Endothelial cell of umbilical vein (primary cell): ENCODE data around the gene MYH9. TPM values are rescaled to one million over a fixed set of nuclear protein-coding genes. Genes with fewer than 3 reads are reported as not detected.

Source experiments
- BruUV-seq: library from RNA; stranded (reverse); fragments of 400-500 nt; replicated peaks from 2 replicates; lab custom pipeline; 2021; lab: Mats Ljungman, UMichigan
- CTCF ChIA-PET: fragments of 300-600, 350-600 bp; sonication (Branson Sonifier 250); formaldehyde crosslinking; loops from one replicate; lab custom pipeline; 2021; ENCODE audit warnings: antibody characterized with exemption, inconsistent platforms; lab: Charles Lee
- POLR2A ChIA-PET: fragments of 300-600, 350-600 bp; sonication (Branson Sonifier 250); formaldehyde crosslinking; loops from one replicate; lab custom pipeline; 2021; ENCODE audit warnings: antibody characterized with exemption, inconsistent platforms; lab: Charles Lee
- DNase-seq: peaks from one replicate; pipeline ENCODE4 v3.0.0-alpha.2; 2011; ENCODE audit warnings: low read depth, low spot score
- FAIRE-seq: peaks from 2 replicates; lab custom pipeline; 2011; peaks lifted over from hg19 to GRCh38; lab: Jason Lieb, UNC
- H2AFZ ChIP-seq: 2 replicates; pipeline ENCODE4 v1.6.0; 2012; ENCODE audit warnings: low read depth, low read length, control low read depth, inconsistent platforms
- H3K27ac ChIP-seq: 2 replicates; pipeline ENCODE4 v1.5.1; 2011; ENCODE audit warnings: low read depth, mild to moderate bottlenecking, control low read depth, low read length, moderate library complexity; ENCODE audit not compliant: insufficient read depth
- H3K27me3 ChIP-seq, 2 experiments: 2 replicates each; pipeline versions ENCODE4 v1.6.0 to v1.6.1; 2011; ENCODE audit warnings: low read length in 2 of 2, mixed read lengths in 1 of 2; ENCODE audit not compliant: control insufficient read depth in 2 of 2, insufficient read depth in 2 of 2
- H3K36me3 ChIP-seq, 2 experiments: 2 replicates in 1 of 2; 3 replicates in 1 of 2; pipeline ENCODE4 v1.5.1; 2011; ENCODE audit warnings: low read length in 2 of 2, mild to moderate bottlenecking in 1 of 2, moderate library complexity in 1 of 2; ENCODE audit not compliant: control insufficient read depth in 2 of 2, insufficient read depth in 2 of 2; ENCODE audit errors: extremely low read depth in 1 of 2
- H3K4me1 ChIP-seq: 3 replicates; pipeline ENCODE4 v1.5.1; 2011; ENCODE audit warnings: mild to moderate bottlenecking, low read length; ENCODE audit not compliant: control insufficient read depth, insufficient read depth; ENCODE audit errors: extremely low read depth
- H3K4me2 ChIP-seq: 2 replicates; pipeline ENCODE4 v1.6.1; 2011; ENCODE audit warnings: low read length, control low read depth, mixed read lengths; ENCODE audit not compliant: insufficient read depth
- H3K4me3 ChIP-seq, 3 experiments: fragments of 200-600 bp in 1 of 3; sonication (generic), shearing (Covaris generic) in 1 of 3; replicated peaks in 1 of 3; 2 replicates each; pipeline ENCODE4 v1.5.1; 2011 to 2016; ENCODE audit warnings: control low read depth in 3 of 3, low read length in 3 of 3, mild to moderate bottlenecking in 2 of 3, inconsistent platforms in 1 of 3, low read depth in 1 of 3, moderate library complexity in 1 of 3; ENCODE audit not compliant: insufficient read depth in 1 of 3
- H3K79me2 ChIP-seq: 2 replicates; pipeline ENCODE4 v1.6.0; 2012; ENCODE audit warnings: low read length, inconsistent platforms; ENCODE audit not compliant: control insufficient read depth, insufficient read depth
- H3K9ac ChIP-seq: replicated peaks from 2 replicates; pipeline ENCODE3; 2011; ENCODE audit warnings: low read length, control low read depth; ENCODE audit not compliant: insufficient read depth; ENCODE audit errors: extremely low read depth
- H3K9me1 ChIP-seq: replicated peaks from 3 replicates; pipeline ENCODE4 v1.6.0; 2011; ENCODE audit warnings: mild to moderate bottlenecking, low read length; ENCODE audit not compliant: control insufficient read depth, insufficient read depth; ENCODE audit errors: extremely low read depth
- H3K9me3 ChIP-seq: replicated peaks from 2 replicates; pipeline ENCODE4 v1.5.1; 2012; ENCODE audit warnings: low read length, inconsistent platforms; ENCODE audit not compliant: control insufficient read depth, insufficient read depth
- H4K20me1 ChIP-seq: replicated peaks from 2 replicates; pipeline ENCODE3; 2011; ENCODE audit warnings: mild to moderate bottlenecking, low read length; ENCODE audit not compliant: control insufficient read depth, insufficient read depth; ENCODE audit errors: extremely low read depth
- EZH2 ChIP-seq: IDR thresholded peaks from 2 replicates; pipeline ENCODE4 v1.6.1; 2012; ENCODE audit warnings: borderline replicate concordance, low read depth, mild to moderate bottlenecking, moderate library complexity, low read length, inconsistent platforms; ENCODE audit not compliant: severe bottlenecking
- JUN ChIP-seq: IDR thresholded peaks from 2 replicates; pipeline ENCODE4 v1.6.1; 2011; ENCODE audit warnings: borderline replicate concordance, low read depth; ENCODE audit not compliant: insufficient read length, insufficient read depth
- MAX ChIP-seq: IDR thresholded peaks from 2 replicates; pipeline ENCODE4 v1.6.1; 2011; ENCODE audit not compliant: insufficient read depth, insufficient read length
- POLR2A ChIP-seq: IDR thresholded peaks from 2 replicates; pipeline ENCODE4 v1.6.1; 2012; ENCODE audit warnings: low read depth, mild to moderate bottlenecking, control low read depth, low read length
- POLR2AphosphoS5 ChIP-seq: IDR thresholded peaks from 2 replicates; pipeline ENCODE4 v1.6.1; 2012; ENCODE audit warnings: low read depth, mild to moderate bottlenecking, control low read depth, low read length, moderate library complexity; ENCODE audit not compliant: insufficient read depth
- dilution Hi-C: fragments of 300-500 bp; cut with MboI; formaldehyde crosslinking; loops from one replicate; pipeline ENCODE4 v1.15.0; 2019; ENCODE audit warnings: low sequenced_read_pairs; ENCODE audit not compliant: extremely low pct_ligation_motif_present
- intact Hi-C: fragments of 100-400 bp; cut with micrococcal nuclease; formaldehyde crosslinking; loops from one replicate; pipeline ENCODE4 v1.10.0; 2022
- polyA plus RNA-seq, 4 experiments: library from polyadenylated mRNA; depleted of rRNA in 3 of 4; stranded (reverse) in 3 of 4; unstranded in 1 of 4; fragments of >200 nt; gene quantifications; 2 replicates each; pipeline versions ENCODE4 v1.2.1 to v1.2.3, GENCODE V29; 2011 to 2012; ENCODE audit warnings: missing spikeins in 1 of 4
- total RNA-seq: library from RNA; stranded (reverse); gene quantifications from 2 replicates; pipeline ENCODE4 v1.2.3, GENCODE V29; 2021

Gene MYH9
- total and polyA plus RNA-seq, 2 donors (not counting 3 experiments of a cell fraction or from before 2014, with no cell fraction given), result 188 to 1,413 TPM

- Histone ChIP-seq H3K4me2 (no peak overlapping the region), H3K9me1 (no peaks in the 10 kb centered on the region), H3K4me1 (peaks cover 10% of the 10 kb centered on the region), H3K36me3 (peaks cover 84 to 89% of the 10 kb centered on the region in 2 experiments), H3K9me3 (no peaks in the 10 kb centered on the region), H3K27me3 (no peaks in the 10 kb centered on the region), H4K20me1 (no peaks in the 10 kb centered on the region), H3K79me2 (peaks cover 71% of the 10 kb centered on the region), H3K4me3 (no peak overlapping the region), H3K9ac (no peak overlapping the region), H2AFZ (no peak overlapping the region), H3K27ac (no peak overlapping the region)
- intact Hi-C loops, result loop anchor here (1.0 kb wide), 2 partner anchors 88 to 170 kb away; no protein-coding TSS in a partner anchor
- TF ChIP-seq POLR2AphosphoS5 (peak; percentile 9), EZH2 (no peak), JUN (no peak)
- dilution Hi-C loops, result no loop called here
- CTCF ChIA-PET, result interaction anchor here (0.9 to 5.6 kb wide), 17 partner anchors 8 to 210 kb away, joined by 3 to 68 read pairs (median 4); partner anchors contain the start of gene TXN2
- no peak for FAIRE-seq
- no peak for DNase-seq
- BruUV-seq, result TSS peak; percentile 74
- POLR2A ChIA-PET, result interaction anchor here (0.7 kb wide), 1 partner anchor 113 kb away, joined by 3 read pairs; no protein-coding TSS in a partner anchor
These were observed 87.2 kb downstream of the MYH9 start for GRCh38 chr22:36300396-36301212.

- dilution Hi-C loops (no loop called here), intact Hi-C loops (no loop called here)
- Histone ChIP-seq H3K9me1 (no peaks in the 10 kb centered on the region), H2AFZ (no peak overlapping the region), H3K4me1 (peaks cover 6% of the 10 kb centered on the region), H3K4me3 (no peak overlapping the region), H3K4me2 (no peak overlapping the region), H3K27me3 (no peaks in the 10 kb centered on the region), H3K27ac (no peak overlapping the region), H3K79me2 (peaks cover 66% of the 10 kb centered on the region), H3K36me3 (peaks cover 84 to 89% of the 10 kb centered on the region in 2 experiments), H3K9me3 (no peaks in the 10 kb centered on the region), H3K9ac (no peak overlapping the region), H4K20me1 (no peaks in the 10 kb centered on the region)
- ChIA-PET POLR2A (no interaction called here), CTCF (interaction anchor here (1.6 to 5.6 kb wide), 5 partner anchors 13 to 186 kb away, joined by 6 to 68 read pairs (median 12); no protein-coding TSS in a partner anchor)
- FAIRE-seq (no peak), DNase-seq (no peak)
- peak; percentile 13 for TF ChIP-seq POLR2AphosphoS5
- no peak for TF ChIP-seq POLR2A
- TF ChIP-seq MAX, result no peak
- BruUV-seq, result no TSS peak
These were observed 87.9 kb downstream of the MYH9 start for GRCh38 chr22:36299911-36300310.
